ENCODE data around the gene CDK1.

Gene CDK1

DNA sequence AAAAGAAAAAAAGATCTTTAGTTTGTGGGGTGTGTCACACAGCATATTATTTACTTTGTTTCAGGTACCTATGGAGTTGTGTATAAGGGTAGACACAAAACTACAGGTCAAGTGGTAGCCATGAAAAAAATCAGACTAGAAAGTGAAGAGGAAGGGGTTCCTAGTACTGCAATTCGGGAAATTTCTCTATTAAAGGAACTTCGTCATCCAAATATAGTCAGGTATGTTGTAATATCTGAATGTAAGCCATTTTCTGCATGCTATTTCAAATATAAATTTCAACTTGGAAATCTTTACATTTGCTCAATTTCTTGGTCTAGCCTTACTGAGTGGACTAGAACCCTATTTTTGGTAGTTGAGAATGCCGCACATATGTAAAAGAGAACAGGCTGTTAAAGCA is 6.4 kb downstream of the CDK1 start:
- Histone ChIP-seq H3F3A (ENCODE audit: insufficient read depth, low read length) (no peaks in the 10 kb centered on the region), H3K4me3 (ENCODE audit: low read length) (no peak overlapping the region), H3K9me3 (replicated peaks; ENCODE audit: insufficient read depth, low read length) (no peaks in the 10 kb centered on the region), H3K36me3 (replicated peaks; ENCODE audit: insufficient read depth, low read length) (peaks cover 21% of the 10 kb centered on the region), H3K4me1 (ENCODE audit: low read length) (peaks cover 8% of the 10 kb centered on the region), H3K9ac (ENCODE audit: low read length) (no peak overlapping the region), H3K79me2 (ENCODE audit: low read length) (peaks cover 100% of the 10 kb centered on the region), H4K20me1 (ENCODE audit: insufficient read depth, low read length) (peaks cover 11% of the 10 kb centered on the region; the same call in 1 of the 2 replicates), H3K9me2 (replicated peaks; ENCODE audit: insufficient read depth, low read length) (no peaks in the 10 kb centered on the region), H3K27me3 (replicated peaks; ENCODE audit: insufficient read depth, low read length) (no peaks in the 10 kb centered on the region), H2AFZ (ENCODE audit: low read length) (no peak overlapping the region), H3K4me2 (ENCODE audit: low read depth, low read length) (no peak overlapping the region), H3K27ac (ENCODE audit: low read length) (no peak overlapping the region)
- DNase-seq, result no peak
- TF ChIP-seq EZH2phosphoT487 (IDR thresholded peaks at IDR 0.05; ENCODE audit: low read length) (no peak), EZH2 (optimal IDR thresholded peaks at IDR 0.05; ENCODE audit: low read depth, low read length) (no peak)
- TF ChIP-seq, protein P1, sequence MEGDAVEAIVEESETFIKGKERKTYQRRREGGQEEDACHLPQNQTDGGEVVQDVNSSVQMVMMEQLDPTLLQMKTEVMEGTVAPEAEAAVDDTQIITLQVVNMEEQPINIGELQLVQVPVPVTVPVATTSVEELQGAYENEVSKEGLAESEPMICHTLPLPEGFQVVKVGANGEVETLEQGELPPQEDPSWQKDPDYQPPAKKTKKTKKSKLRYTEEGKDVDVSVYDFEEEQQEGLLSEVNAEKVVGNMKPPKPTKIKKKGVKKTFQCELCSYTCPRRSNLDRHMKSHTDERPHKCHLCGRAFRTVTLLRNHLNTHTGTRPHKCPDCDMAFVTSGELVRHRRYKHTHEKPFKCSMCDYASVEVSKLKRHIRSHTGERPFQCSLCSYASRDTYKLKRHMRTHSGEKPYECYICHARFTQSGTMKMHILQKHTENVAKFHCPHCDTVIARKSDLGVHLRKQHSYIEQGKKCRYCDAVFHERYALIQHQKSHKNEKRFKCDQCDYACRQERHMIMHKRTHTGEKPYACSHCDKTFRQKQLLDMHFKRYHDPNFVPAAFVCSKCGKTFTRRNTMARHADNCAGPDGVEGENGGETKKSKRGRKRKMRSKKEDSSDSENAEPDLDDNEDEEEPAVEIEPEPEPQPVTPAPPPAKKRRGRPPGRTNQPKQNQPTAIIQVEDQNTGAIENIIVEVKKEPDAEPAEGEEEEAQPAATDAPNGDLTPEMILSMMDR (IDR thresholded peaks at IDR 0.05; ENCODE audit: low read length), result no peak

DNA sequence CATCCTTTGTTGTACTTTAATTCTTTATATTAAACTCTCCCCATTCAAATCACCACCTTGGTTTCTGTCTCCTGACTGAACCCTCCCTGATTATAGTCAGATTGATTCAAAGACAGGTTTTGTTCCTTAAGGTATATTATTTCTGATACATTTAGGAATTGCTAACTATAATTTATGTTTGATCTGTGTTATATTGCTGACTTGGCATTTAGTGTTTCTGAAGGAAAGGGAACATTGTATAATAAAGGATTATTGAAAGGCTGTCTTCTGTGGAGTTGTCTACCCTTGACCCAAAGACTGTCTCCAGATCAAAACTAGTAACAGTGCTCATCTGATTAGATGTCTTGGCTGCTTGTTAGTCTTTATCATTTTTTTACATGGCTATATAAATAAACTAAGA is 10.3 kb downstream of the CDK1 start:
- Histone ChIP-seq H3K4me3 (ENCODE audit: low read length) (no peak overlapping the region), H3F3A (ENCODE audit: insufficient read depth, low read length) (no peaks in the 10 kb centered on the region), H3K27me3 (replicated peaks; ENCODE audit: insufficient read depth, low read length) (no peaks in the 10 kb centered on the region), H3K4me1 (ENCODE audit: low read length) (0 out of 2 replicates have a peak, but pooled peaks cover 3% of the 10 kb centered on the region), H3K9me3 (replicated peaks; ENCODE audit: insufficient read depth, low read length) (no peaks in the 10 kb centered on the region), H3K79me2 (ENCODE audit: low read length) (peaks cover 99% of the 10 kb centered on the region), H4K20me1 (ENCODE audit: insufficient read depth, low read length) (peaks cover 6% of the 10 kb centered on the region; the same call in 1 of the 2 replicates), H3K9ac (ENCODE audit: low read length) (no peak overlapping the region), H3K27ac (ENCODE audit: low read length) (no peak overlapping the region), H2AFZ (ENCODE audit: low read length) (no peak overlapping the region), H3K4me2 (ENCODE audit: low read depth, low read length) (no peak overlapping the region), H3K9me2 (replicated peaks; ENCODE audit: insufficient read depth, low read length) (no peaks in the 10 kb centered on the region), H3K36me3 (replicated peaks; ENCODE audit: insufficient read depth, low read length) (peaks cover 9% of the 10 kb centered on the region)
- TF ChIP-seq EZH2phosphoT487 (IDR thresholded peaks at IDR 0.05; ENCODE audit: low read length), result no peak
- TF ChIP-seq, protein P1 (IDR thresholded peaks at IDR 0.05; ENCODE audit: low read length), result no peak
- TF ChIP-seq EZH2 (optimal IDR thresholded peaks at IDR 0.05; ENCODE audit: low read depth, low read length), result no peak
- DNase-seq, result no peak

DNA sequence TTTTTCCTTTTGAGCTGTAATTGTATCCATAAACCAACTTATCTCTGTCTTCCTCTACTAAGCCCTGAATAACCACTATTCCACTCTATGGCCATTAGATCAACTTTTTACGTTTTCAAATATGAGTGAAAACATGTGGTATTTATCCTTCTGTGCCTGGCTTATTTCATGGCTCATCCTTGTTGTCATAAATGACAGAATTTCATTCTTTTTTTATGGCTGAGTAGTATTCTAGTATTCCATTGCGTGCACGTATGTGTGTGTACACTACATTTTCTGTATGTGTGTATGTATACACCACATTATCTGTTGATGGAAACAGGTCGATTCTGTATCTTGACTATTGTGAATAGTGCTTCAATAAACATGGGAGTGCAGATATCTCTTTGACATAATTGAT is 11.1 kb downstream of the CDK1 start:
- no peak for TF ChIP-seq EZH2phosphoT487 (IDR thresholded peaks at IDR 0.05; ENCODE audit: low read length)
- TF ChIP-seq, protein P1 (IDR thresholded peaks at IDR 0.05; ENCODE audit: low read length), result no peak
- no peak for TF ChIP-seq EZH2 (optimal IDR thresholded peaks at IDR 0.05; ENCODE audit: low read depth, low read length)
- H3K4me1 ChIP-seq (ENCODE audit: low read length), result 0 out of 2 replicates have a peak, but pooled peaks cover 3% of the 10 kb centered on the region
- H3K4me2 ChIP-seq (ENCODE audit: low read depth, low read length), result no peak overlapping the region
- no peak overlapping the region for H3K9ac ChIP-seq (ENCODE audit: low read length)
- H2AFZ ChIP-seq (ENCODE audit: low read length), result no peak overlapping the region
- no peak overlapping the region for H3K27ac ChIP-seq (ENCODE audit: low read length)
- no peaks in the 10 kb centered on the region for H3F3A ChIP-seq (ENCODE audit: insufficient read depth, low read length)
- no peaks in the 10 kb centered on the region for H3K9me3 ChIP-seq (replicated peaks; ENCODE audit: insufficient read depth, low read length)
- no peaks in the 10 kb centered on the region for H3K9me2 ChIP-seq (replicated peaks; ENCODE audit: insufficient read depth, low read length)
- peaks cover 7% of the 10 kb centered on the region; the same call in 1 of the 2 replicates for H3K36me3 ChIP-seq (replicated peaks; ENCODE audit: insufficient read depth, low read length)
- H3K79me2 ChIP-seq (ENCODE audit: low read length), result peaks cover 92% of the 10 kb centered on the region
- H3K27me3 ChIP-seq (replicated peaks; ENCODE audit: insufficient read depth, low read length), result no peaks in the 10 kb centered on the region
- H3K4me3 ChIP-seq (ENCODE audit: low read length), result no peak overlapping the region
- no peak for DNase-seq
- peaks cover 6% of the 10 kb centered on the region; the same call in 1 of the 2 replicates for H4K20me1 ChIP-seq (ENCODE audit: insufficient read depth, low read length)
